DND-41 (cell line): ENCODE results near the gene S100A8.

Experiments used
- ATAC-seq: fragments of 200-7000 bp; cut with Tn5 transposase; 3 replicates; pipeline ENCODE4 v1.9.1; 2021; ENCODE audit warnings: low read depth; ENCODE audit not compliant: insufficient read depth
- DNase-seq: peaks from one replicate; pipeline ENCODE4 v3.0.0-alpha.2; 2020
- H2AFZ ChIP-seq: 2 replicates; pipeline ENCODE4 v1.6.0; 2012; ENCODE audit warnings: low read depth, low read length
- H3K27ac ChIP-seq: 2 replicates; pipeline ENCODE4 v1.5.1; 2012; ENCODE audit warnings: low read length, inconsistent platforms
- H3K27me3 ChIP-seq: fragments of 200-600 bp; sonication (generic); 2 replicates; pipeline ENCODE4 v1.6.0; 2012; ENCODE audit warnings: low read length, mild to moderate bottlenecking, inconsistent platforms; ENCODE audit not compliant: insufficient read depth, poor library complexity
- H3K36me3 ChIP-seq: 2 replicates; pipeline ENCODE4 v1.5.1; 2012; ENCODE audit warnings: low read length, inconsistent platforms; ENCODE audit not compliant: insufficient read depth
- H3K4me1 ChIP-seq: 2 replicates; pipeline ENCODE4 v1.5.1; 2012; ENCODE audit warnings: mild to moderate bottlenecking, low read length; ENCODE audit not compliant: insufficient read depth
- H3K4me2 ChIP-seq: 2 replicates; pipeline ENCODE4 v1.6.0; 2012; ENCODE audit warnings: mild to moderate bottlenecking, moderate library complexity, low read length, inconsistent platforms; ENCODE audit not compliant: insufficient read depth
- H3K4me3 ChIP-seq, 2 experiments: fragments of 200-600 bp in 1 of 2; shearing (Covaris generic) in 1 of 2; 2 replicates each; pipeline ENCODE4 v1.5.1; 2012 to 2016; ENCODE audit warnings: inconsistent platforms in 2 of 2, low read length in 2 of 2, mild to moderate bottlenecking in 2 of 2, low read depth in 1 of 2, moderate library complexity in 1 of 2
- H3K79me2 ChIP-seq: 2 replicates; pipeline ENCODE4 v1.6.0; 2012; ENCODE audit warnings: low read length, inconsistent platforms; ENCODE audit not compliant: insufficient read depth
- H3K9ac ChIP-seq: 2 replicates; pipeline ENCODE4 v1.6.0; 2012; ENCODE audit warnings: low read depth, mild to moderate bottlenecking, inconsistent platforms, low read length, moderate library complexity
- H3K9me3 ChIP-seq: 2 replicates; pipeline ENCODE4 v1.5.1; 2012; ENCODE audit warnings: low read length, moderate library complexity, mild to moderate bottlenecking, inconsistent platforms; ENCODE audit not compliant: insufficient read depth, severe bottlenecking
- H4K20me1 ChIP-seq: 2 replicates; pipeline ENCODE4 v1.6.0; 2012; ENCODE audit warnings: low read length; ENCODE audit not compliant: insufficient read depth
- EZH2 ChIP-seq: IDR thresholded peaks from 3 replicates; pipeline ENCODE4 v1.6.1; 2012; ENCODE audit warnings: borderline replicate concordance, low read depth, mild to moderate bottlenecking, moderate library complexity, low read length, inconsistent platforms; ENCODE audit not compliant: severe bottlenecking
- TF ChIP-seq, protein P1 (sequence below): IDR thresholded peaks from 2 replicates; pipeline ENCODE4 v1.5.1; 2012; ENCODE audit warnings: borderline replicate concordance, low read length, moderate library complexity, mild to moderate bottlenecking; ENCODE audit not compliant: poor library complexity, severe bottlenecking; ENCODE audit errors: extremely low read depth

S100A8 gene

GRCh38 chr1:153402226-153402625 is 11.4 kb upstream of the S100A8 start:
- DNase-seq = no peak
- H3K27me3 ChIP-seq = no peaks in the 10 kb centered on the region

DNA sequence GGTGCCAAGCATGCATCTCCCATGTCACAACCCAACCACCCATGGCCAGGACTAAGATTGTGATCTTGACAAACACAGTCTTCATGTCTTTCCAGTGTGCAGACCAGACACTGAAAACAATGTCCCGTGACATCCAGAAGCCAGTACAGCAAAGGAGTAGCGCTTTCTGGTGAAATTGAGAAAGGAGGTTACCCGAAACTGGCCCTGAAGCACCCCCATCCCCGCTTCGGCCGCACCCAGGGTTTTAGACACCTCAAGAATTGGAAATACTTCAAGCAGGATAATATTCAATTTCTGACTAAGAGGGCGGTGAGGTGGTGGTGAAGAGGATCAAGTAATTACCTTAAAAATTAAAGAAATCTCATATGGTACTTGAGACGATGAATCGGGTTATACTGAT is 10.6 kb upstream of the S100A8 start:
- no peaks in the 10 kb centered on the region for H3K79me2 ChIP-seq
- no peak overlapping the region for H3K4me2 ChIP-seq
- no peaks in the 10 kb centered on the region for H3K36me3 ChIP-seq
- TF ChIP-seq, protein P1, sequence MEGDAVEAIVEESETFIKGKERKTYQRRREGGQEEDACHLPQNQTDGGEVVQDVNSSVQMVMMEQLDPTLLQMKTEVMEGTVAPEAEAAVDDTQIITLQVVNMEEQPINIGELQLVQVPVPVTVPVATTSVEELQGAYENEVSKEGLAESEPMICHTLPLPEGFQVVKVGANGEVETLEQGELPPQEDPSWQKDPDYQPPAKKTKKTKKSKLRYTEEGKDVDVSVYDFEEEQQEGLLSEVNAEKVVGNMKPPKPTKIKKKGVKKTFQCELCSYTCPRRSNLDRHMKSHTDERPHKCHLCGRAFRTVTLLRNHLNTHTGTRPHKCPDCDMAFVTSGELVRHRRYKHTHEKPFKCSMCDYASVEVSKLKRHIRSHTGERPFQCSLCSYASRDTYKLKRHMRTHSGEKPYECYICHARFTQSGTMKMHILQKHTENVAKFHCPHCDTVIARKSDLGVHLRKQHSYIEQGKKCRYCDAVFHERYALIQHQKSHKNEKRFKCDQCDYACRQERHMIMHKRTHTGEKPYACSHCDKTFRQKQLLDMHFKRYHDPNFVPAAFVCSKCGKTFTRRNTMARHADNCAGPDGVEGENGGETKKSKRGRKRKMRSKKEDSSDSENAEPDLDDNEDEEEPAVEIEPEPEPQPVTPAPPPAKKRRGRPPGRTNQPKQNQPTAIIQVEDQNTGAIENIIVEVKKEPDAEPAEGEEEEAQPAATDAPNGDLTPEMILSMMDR = no peak
- TF ChIP-seq EZH2 = no peak
- H3K9me3 ChIP-seq = no peaks in the 10 kb centered on the region
- H3K27me3 ChIP-seq = no peaks in the 10 kb centered on the region
- H3K4me1 ChIP-seq = no peaks in the 10 kb centered on the region
- H4K20me1 ChIP-seq = no peaks in the 10 kb centered on the region; the same call in 1 of the 2 replicates
- no peak overlapping the region for H3K27ac ChIP-seq
- DNase-seq = no peak
- no peak overlapping the region for H3K4me3 ChIP-seq
- no peak for ATAC-seq
- H3K9ac ChIP-seq = no peak overlapping the region
- no peak overlapping the region for H2AFZ ChIP-seq

More at GRCh38 chr1:153402226-153402625, 11.4 kb upstream of the S100A8 start:
- H3K36me3 ChIP-seq = no peaks in the 10 kb centered on the region
- no peak for ATAC-seq
- H3K4me1 ChIP-seq = no peaks in the 10 kb centered on the region
- H2AFZ ChIP-seq = no peak overlapping the region
- no peaks in the 10 kb centered on the region for H3K9me3 ChIP-seq
- no peak overlapping the region for H3K4me3 ChIP-seq
- H3K4me2 ChIP-seq = no peak overlapping the region
- no peak overlapping the region for H3K9ac ChIP-seq
- no peaks in the 10 kb centered on the region for H3K79me2 ChIP-seq
- no peak for TF ChIP-seq EZH2
- TF ChIP-seq, protein P1 = no peak
- no peak overlapping the region for H3K27ac ChIP-seq
- no peaks in the 10 kb centered on the region for H4K20me1 ChIP-seq

GRCh38 chr1:153400244-153400643 is 9.4 kb upstream of the S100A8 start:
- H3K4me3 ChIP-seq = no peak overlapping the region
- no peaks in the 10 kb centered on the region for H3K9me3 ChIP-seq
- H3K79me2 ChIP-seq = no peaks in the 10 kb centered on the region
- no peak for DNase-seq
- H3K9ac ChIP-seq = no peak overlapping the region
- TF ChIP-seq, protein P1 = peak; percentile 20
- no peak for TF ChIP-seq EZH2
- H3K27me3 ChIP-seq = no peaks in the 10 kb centered on the region
- no peak for ATAC-seq
- H4K20me1 ChIP-seq = peaks cover 3% of the 10 kb centered on the region; the same call in 1 of the 2 replicates
- no peak overlapping the region for H3K27ac ChIP-seq
- H3K4me1 ChIP-seq = no peaks in the 10 kb centered on the region
- no peak overlapping the region for H2AFZ ChIP-seq
- no peak overlapping the region for H3K4me2 ChIP-seq
- no peaks in the 10 kb centered on the region for H3K36me3 ChIP-seq

- Histone ChIP-seq H3K36me3 (no peaks in the 10 kb centered on the region), H4K20me1 (peaks cover 3% of the 10 kb centered on the region; the same call in 1 of the 2 replicates), H3K4me1 (no peaks in the 10 kb centered on the region), H3K79me2 (no peaks in the 10 kb centered on the region), H3K4me3 (no peak overlapping the region), H3K27ac (no peak overlapping the region), H3K27me3 (no peaks in the 10 kb centered on the region), H3K9me3 (no peaks in the 10 kb centered on the region), H3K9ac (no peak overlapping the region), H3K4me2 (no peak overlapping the region), H2AFZ (no peak overlapping the region)
- TF ChIP-seq, protein P1 = no peak
- no peak for TF ChIP-seq EZH2
- DNase-seq = no peak
- no peak for ATAC-seq
Measured at GRCh38 chr1:153399401-153400055, 8.7 kb upstream of the S100A8 start.
